Mesenchymal stem cell (in vitro differentiated cells and primary cell): ENCODE data around the gene AHDC1.
A peak's percentile ranks its signal among the peaks of the same experiment; 100 is the strongest.

ENCODE experiments used
- DNase-seq: peaks from one replicate; pipeline ENCODE4 v3.0.0-alpha.2; 2013
- H2AFZ ChIP-seq: one replicate; pipeline ENCODE4 v1.6.1; 2013; ENCODE audit warnings: low read depth, mild to moderate bottlenecking, control low read depth, inconsistent platforms, low read length, moderate library complexity
- H2AK5ac ChIP-seq: 2 replicates; pipeline ENCODE4 v1.6.1; 2013; ENCODE audit warnings: low read length, moderate library complexity, mild to moderate bottlenecking, inconsistent platforms; ENCODE audit not compliant: severe bottlenecking
- H2BK120ac ChIP-seq: one replicate; pipeline ENCODE4 v1.6.1; 2013; ENCODE audit warnings: low read depth, mild to moderate bottlenecking, inconsistent platforms, low read length, moderate library complexity
- H2BK12ac ChIP-seq, 2 experiments: one replicate each; pipeline ENCODE4 v1.6.1; 2013; ENCODE audit warnings: inconsistent platforms in 2 of 2, low read length in 2 of 2, mild to moderate bottlenecking in 2 of 2, moderate library complexity in 2 of 2, control low read depth in 1 of 2
- H2BK15ac ChIP-seq: one replicate; pipeline ENCODE4 v1.6.1; 2013; ENCODE audit warnings: mild to moderate bottlenecking, low read depth, inconsistent platforms; ENCODE audit not compliant: poor library complexity, severe bottlenecking
- H2BK5ac ChIP-seq: 2 replicates; pipeline ENCODE4 v1.6.1; 2013; ENCODE audit warnings: low read depth, mild to moderate bottlenecking, low read length, control low read depth, inconsistent platforms; ENCODE audit not compliant: poor library complexity, severe bottlenecking
- H3K14ac ChIP-seq, 2 experiments: one replicate each; pipeline ENCODE4 v1.6.1; 2013; ENCODE audit warnings: inconsistent platforms in 2 of 2, low read length in 2 of 2, control low read depth in 1 of 2, mild to moderate bottlenecking in 1 of 2, moderate library complexity in 1 of 2
- H3K18ac ChIP-seq, 2 experiments: one replicate each; pipeline ENCODE4 v1.6.1; 2013; ENCODE audit warnings: inconsistent platforms in 2 of 2, low read length in 2 of 2, control low read depth in 1 of 2, low read depth in 1 of 2, mild to moderate bottlenecking in 1 of 2
- H3K23ac ChIP-seq, 2 experiments: one replicate each; pipeline ENCODE4 v1.6.1; 2013; ENCODE audit warnings: inconsistent platforms in 2 of 2, low read length in 2 of 2, mild to moderate bottlenecking in 2 of 2, moderate library complexity in 2 of 2, control low read depth in 1 of 2
- H3K27ac ChIP-seq: 2 replicates; pipeline ENCODE4 v1.5.1; 2013; ENCODE audit warnings: mild to moderate bottlenecking, moderate library complexity, low read length, control low read depth, inconsistent platforms; ENCODE audit not compliant: poor library complexity, severe bottlenecking
- H3K27me3 ChIP-seq, 2 experiments: 2 replicates each; pipeline versions ENCODE4 v1.6.1 to v1.7.0; 2013; ENCODE audit warnings: low read length in 2 of 2, mild to moderate bottlenecking in 2 of 2, moderate library complexity in 2 of 2, control low read depth in 1 of 2, inconsistent platforms in 1 of 2; ENCODE audit not compliant: control insufficient read depth in 1 of 2, insufficient read depth in 1 of 2
- H3K36me3 ChIP-seq, 2 experiments: 2 replicates each; pipeline versions ENCODE4 v1.6.1 to v1.7.0; 2013; ENCODE audit warnings: low read length in 2 of 2, control low read depth in 1 of 2, inconsistent platforms in 1 of 2, low read depth in 1 of 2, mild to moderate bottlenecking in 1 of 2; ENCODE audit not compliant: insufficient read depth in 2 of 2, control insufficient read depth in 1 of 2
- H3K4ac ChIP-seq, 2 experiments: one replicate each; pipeline ENCODE4 v1.6.1; 2013; ENCODE audit warnings: inconsistent platforms in 2 of 2, low read length in 2 of 2, mild to moderate bottlenecking in 2 of 2, moderate library complexity in 2 of 2, control low read depth in 1 of 2, low read depth in 1 of 2
- H3K4me1 ChIP-seq: 2 replicates; pipeline ENCODE4 v1.6.1; 2013; ENCODE audit warnings: low read depth, low read length, control low read depth; ENCODE audit not compliant: control insufficient read depth, insufficient read depth
- H3K4me2 ChIP-seq: 2 replicates; pipeline ENCODE4 v1.6.1; 2013; ENCODE audit warnings: low read length, mild to moderate bottlenecking, inconsistent platforms; ENCODE audit not compliant: poor library complexity, severe bottlenecking
- H3K4me3 ChIP-seq, 2 experiments: 2 replicates each; pipeline versions ENCODE4 v1.5.1 to v1.7.0; 2013; ENCODE audit warnings: low read length in 2 of 2, mild to moderate bottlenecking in 2 of 2, control low read depth in 1 of 2, low read depth in 1 of 2; ENCODE audit not compliant: insufficient read depth in 1 of 2
- H3K79me1 ChIP-seq: replicated peaks from 2 replicates; pipeline ENCODE4 v1.6.1; 2013; ENCODE audit warnings: mild to moderate bottlenecking, control low read depth, low read length, inconsistent platforms; ENCODE audit not compliant: poor library complexity, severe bottlenecking
- H3K9ac ChIP-seq: 2 replicates; pipeline ENCODE4 v1.7.0; 2013; ENCODE audit warnings: mild to moderate bottlenecking, low read length, moderate library complexity
- H3K9me3 ChIP-seq: 2 replicates; pipeline ENCODE4 v1.7.0; 2013; ENCODE audit warnings: mild to moderate bottlenecking, low read length; ENCODE audit not compliant: control insufficient read depth
- H4K8ac ChIP-seq: one replicate; pipeline ENCODE4 v1.6.1; 2013; ENCODE audit warnings: inconsistent platforms, mild to moderate bottlenecking, low read length, moderate library complexity
- H4K91ac ChIP-seq: one replicate; pipeline ENCODE4 v1.6.1; 2013; ENCODE audit warnings: mild to moderate bottlenecking, low read length, inconsistent platforms
- WGBS: methylation state at CpG from one replicate; pipeline ENCODE4 v1.1.7; 2013; ENCODE audit warnings: mixed read lengths; 5-methylcytosine and 5-hydroxymethylcytosine counted together

AHDC1 gene

GRCh38 chr1:27592931-27593677, 10.8 kb downstream of the AHDC1 start:
- peak overlapping the region in 1 of 2 experiments; percentile 63 for H3K14ac ChIP-seq
- peak overlapping the region in 1 of 2 experiments; percentile 62 for H3K4ac ChIP-seq
- H3K23ac ChIP-seq, result peak overlapping the region in 1 of 2 experiments; percentile 27
- peak overlapping the region; percentile 35 for H4K8ac ChIP-seq
- H3K27me3 ChIP-seq, result no peaks in the 10 kb centered on the region
- H3K4me1 ChIP-seq, result peaks cover 94% of the 10 kb centered on the region
- H3K9ac ChIP-seq, result no peak overlapping the region
- H2BK5ac ChIP-seq, result no peak overlapping the region
- no peaks in the 10 kb centered on the region for H3K9me3 ChIP-seq
- H3K18ac ChIP-seq, result peak overlapping the region in 1 of 2 experiments; percentile 85
- whole genome bisulfite sequencing, result 51% methylated on average over 17 of the region's 17 CpGs
- H3K4me3 ChIP-seq, result no peak overlapping the region
- H2AK5ac ChIP-seq, result peak overlapping the region; percentile 57
- peaks cover 19% of the 10 kb centered on the region for H3K79me1 ChIP-seq
- H3K4me2 ChIP-seq, result peak overlapping the region; percentile 39
- H3K36me3 ChIP-seq, result peaks cover 15 to 51% of the 10 kb centered on the region in 2 experiments
- no peak for DNase-seq
- H2BK15ac ChIP-seq, result peak overlapping the region; percentile 15
- no peak overlapping the region for H2AFZ ChIP-seq
- peak overlapping the region; percentile 14 for H4K91ac ChIP-seq
- no peak overlapping the region for H2BK120ac ChIP-seq
- peak overlapping the region in 1 of 2 experiments; percentile 60 for H2BK12ac ChIP-seq
- H3K27ac ChIP-seq, result peak overlapping the region; percentile 53

- H3K36me3 ChIP-seq, result peaks cover 19 to 50% of the 10 kb centered on the region in 2 experiments
- no peak overlapping the region for H4K8ac ChIP-seq
- no peaks in the 10 kb centered on the region for H3K27me3 ChIP-seq
- H4K91ac ChIP-seq, result no peak overlapping the region
- no peak overlapping the region for H3K14ac ChIP-seq
- H3K4me2 ChIP-seq, result peak overlapping the region; percentile 39
- H2AFZ ChIP-seq, result no peak overlapping the region
- no peak overlapping the region for H2BK15ac ChIP-seq
- DNase-seq, result no peak
- no peak overlapping the region for H3K18ac ChIP-seq
- no peak overlapping the region for H3K4me3 ChIP-seq
- no peaks in the 10 kb centered on the region for H3K9me3 ChIP-seq
- H2AK5ac ChIP-seq, result peak overlapping the region; percentile 7
- no peak overlapping the region for H3K9ac ChIP-seq
- H3K4me1 ChIP-seq, result peaks cover 88% of the 10 kb centered on the region
- no peak overlapping the region for H2BK5ac ChIP-seq
- no peak overlapping the region for H3K23ac ChIP-seq
- 81% methylated on average over 10 of the region's 22 CpGs for WGBS
- no peak overlapping the region for H2BK12ac ChIP-seq
- no peak overlapping the region for H3K4ac ChIP-seq
- peaks cover 24% of the 10 kb centered on the region for H3K79me1 ChIP-seq
- H3K27ac ChIP-seq, result peak overlapping the region; percentile 53
- no peak overlapping the region for H2BK120ac ChIP-seq
Observed at GRCh38 chr1:27592232-27592930, 11.6 kb downstream of the AHDC1 start.

GRCh38 chr1:27591622-27592021, 12.3 kb downstream of the AHDC1 start:
- Histone ChIP-seq H3K79me1 (peaks cover 26% of the 10 kb centered on the region), H3K27me3 (no peaks in the 10 kb centered on the region), H3K4me3 (no peak overlapping the region), H3K27ac (no peak overlapping the region), H3K4me1 (peaks cover 88% of the 10 kb centered on the region), H3K14ac (no peak overlapping the region), H3K9me3 (no peaks in the 10 kb centered on the region), H3K4me2 (no peak overlapping the region), H3K4ac (no peak overlapping the region), H4K91ac (no peak overlapping the region), H2BK120ac (no peak overlapping the region), H2BK5ac (no peak overlapping the region), H3K18ac (no peak overlapping the region), H2BK12ac (peak overlapping the region in 1 of 2 experiments; percentile 50), H3K9ac (no peak overlapping the region), H4K8ac (no peak overlapping the region), H2AK5ac (no peak overlapping the region), H2BK15ac (no peak overlapping the region), H3K36me3 (peaks cover 16 to 50% of the 10 kb centered on the region in 2 experiments), H3K23ac (no peak overlapping the region), H2AFZ (no peak overlapping the region)
- WGBS, result 92% methylated on average over 4 of the region's 4 CpGs
- no peak for DNase-seq

GRCh38 chr1:27590917-27591508, 12.9 kb downstream of the AHDC1 start:
- H3K4me2 ChIP-seq, result no peak overlapping the region
- H3K9ac ChIP-seq, result peak overlapping the region; percentile 52
- DNase-seq, result no peak
- no peaks in the 10 kb centered on the region for H3K9me3 ChIP-seq
- H3K18ac ChIP-seq, result no peak overlapping the region
- no peak overlapping the region for H2BK120ac ChIP-seq
- H3K27me3 ChIP-seq, result no peaks in the 10 kb centered on the region
- WGBS, result 91% methylated on average over 4 of the region's 5 CpGs
- peaks cover 16 to 49% of the 10 kb centered on the region in 2 experiments for H3K36me3 ChIP-seq
- H4K91ac ChIP-seq, result no peak overlapping the region
- H3K27ac ChIP-seq, result no peak overlapping the region
- H4K8ac ChIP-seq, result no peak overlapping the region
- H2BK15ac ChIP-seq, result no peak overlapping the region
- H2BK12ac ChIP-seq, result peak overlapping the region in 1 of 2 experiments; percentile 50
- H3K4me1 ChIP-seq, result peaks cover 87% of the 10 kb centered on the region
- H3K79me1 ChIP-seq, result peaks cover 29% of the 10 kb centered on the region
- no peak overlapping the region for H3K23ac ChIP-seq
- H2AK5ac ChIP-seq, result peak overlapping the region; percentile 45
- H3K4ac ChIP-seq, result no peak overlapping the region
- H2BK5ac ChIP-seq, result no peak overlapping the region
- H3K14ac ChIP-seq, result no peak overlapping the region
- no peak overlapping the region for H3K4me3 ChIP-seq
- no peak overlapping the region for H2AFZ ChIP-seq
